ENCODE data around the gene LACTBL1.

The LACTBL1 gene

GRCh38 chr1:22921452-22922126 lies 51.1 kb downstream of the LACTBL1 start:
- no peak for DNase-seq (ENCODE audit: low spot score)
- no peak for TF ChIP-seq CTCF (IDR thresholded peaks at IDR 0.05; ENCODE audit: extremely low read depth, insufficient read depth, missing control alignments)
- in situ Hi-C loops (cut with MboI; ENCODE audit: low pct_unique_long_range_greater_than_20kb, low sequenced_read_pairs, unreplicated experiment), result no loop called here

GRCh38 chr1:22920734-22921451 lies 51.8 kb downstream of the LACTBL1 start:
- in situ Hi-C loops (cut with MboI; ENCODE audit: low pct_unique_long_range_greater_than_20kb, low sequenced_read_pairs, unreplicated experiment), result no loop called here
- no peak for DNase-seq (ENCODE audit: low spot score)
- no peak for TF ChIP-seq CTCF (IDR thresholded peaks at IDR 0.05; ENCODE audit: extremely low read depth, insufficient read depth, missing control alignments)

GRCh38 chr1:22920026-22920733 lies 52.5 kb downstream of the LACTBL1 start:
- in situ Hi-C loops (cut with MboI; ENCODE audit: low pct_unique_long_range_greater_than_20kb, low sequenced_read_pairs, unreplicated experiment), result no loop called here
- TF ChIP-seq CTCF (IDR thresholded peaks at IDR 0.05; ENCODE audit: extremely low read depth, insufficient read depth, missing control alignments), result no peak
- DNase-seq (ENCODE audit: low spot score), result no peak

- no peak for DNase-seq (ENCODE audit: low spot score)
- in situ Hi-C loops (cut with MboI; ENCODE audit: low pct_unique_long_range_greater_than_20kb, low sequenced_read_pairs, unreplicated experiment), result no loop called here
- TF ChIP-seq CTCF (IDR thresholded peaks at IDR 0.05; ENCODE audit: extremely low read depth, insufficient read depth, missing control alignments), result no peak
These were observed 53.2 kb downstream of the LACTBL1 start for GRCh38 chr1:22919341-22920025.

- TF ChIP-seq CTCF (IDR thresholded peaks at IDR 0.05; ENCODE audit: extremely low read depth, insufficient read depth, missing control alignments), result no peak
- no peak for DNase-seq (ENCODE audit: low spot score)
- in situ Hi-C loops (cut with MboI; ENCODE audit: low pct_unique_long_range_greater_than_20kb, low sequenced_read_pairs, unreplicated experiment), result no loop called here
These were observed 54.0 kb downstream of the LACTBL1 start for GRCh38 chr1:22918644-22919043.

GRCh38 chr1:22917989-22918388 lies 54.7 kb downstream of the LACTBL1 start:
- DNase-seq (ENCODE audit: low spot score), result no peak
- in situ Hi-C loops (cut with MboI; ENCODE audit: low pct_unique_long_range_greater_than_20kb, low sequenced_read_pairs, unreplicated experiment), result no loop called here
- TF ChIP-seq CTCF (IDR thresholded peaks at IDR 0.05; ENCODE audit: extremely low read depth, insufficient read depth, missing control alignments), result no peak

Data from GM13977 (cell line).